ENCODE measurements around the gene FOXO6. TPM values are rescaled to one million over a fixed set of nuclear protein-coding genes. Genes with fewer than 3 reads are reported as not detected.

Gene FOXO6
- total and polyA plus RNA-seq, 2 experiments from 2014 or later, result 0.68 to 4.2 TPM

DNA sequence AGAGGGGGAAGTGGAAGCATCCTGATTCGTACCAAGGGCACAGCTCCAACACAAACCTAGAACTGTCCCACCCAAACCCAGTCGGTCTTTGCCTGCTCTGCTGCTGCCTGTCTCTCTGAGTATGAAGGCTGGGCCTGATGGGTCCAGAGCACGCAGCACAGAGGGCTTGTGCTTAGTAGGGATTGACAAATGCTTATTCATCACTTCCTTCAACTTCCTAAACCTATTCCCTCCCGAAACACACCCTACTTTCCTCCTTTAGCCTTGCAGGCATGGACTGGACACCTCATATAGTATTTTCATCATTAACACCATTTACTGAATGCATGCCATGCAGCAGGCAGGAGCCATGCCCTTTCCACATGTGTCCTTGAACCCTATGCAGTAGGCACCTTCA, 31.3 kb downstream of the FOXO6 start (continued):
- TF ChIP-seq, protein P1, sequence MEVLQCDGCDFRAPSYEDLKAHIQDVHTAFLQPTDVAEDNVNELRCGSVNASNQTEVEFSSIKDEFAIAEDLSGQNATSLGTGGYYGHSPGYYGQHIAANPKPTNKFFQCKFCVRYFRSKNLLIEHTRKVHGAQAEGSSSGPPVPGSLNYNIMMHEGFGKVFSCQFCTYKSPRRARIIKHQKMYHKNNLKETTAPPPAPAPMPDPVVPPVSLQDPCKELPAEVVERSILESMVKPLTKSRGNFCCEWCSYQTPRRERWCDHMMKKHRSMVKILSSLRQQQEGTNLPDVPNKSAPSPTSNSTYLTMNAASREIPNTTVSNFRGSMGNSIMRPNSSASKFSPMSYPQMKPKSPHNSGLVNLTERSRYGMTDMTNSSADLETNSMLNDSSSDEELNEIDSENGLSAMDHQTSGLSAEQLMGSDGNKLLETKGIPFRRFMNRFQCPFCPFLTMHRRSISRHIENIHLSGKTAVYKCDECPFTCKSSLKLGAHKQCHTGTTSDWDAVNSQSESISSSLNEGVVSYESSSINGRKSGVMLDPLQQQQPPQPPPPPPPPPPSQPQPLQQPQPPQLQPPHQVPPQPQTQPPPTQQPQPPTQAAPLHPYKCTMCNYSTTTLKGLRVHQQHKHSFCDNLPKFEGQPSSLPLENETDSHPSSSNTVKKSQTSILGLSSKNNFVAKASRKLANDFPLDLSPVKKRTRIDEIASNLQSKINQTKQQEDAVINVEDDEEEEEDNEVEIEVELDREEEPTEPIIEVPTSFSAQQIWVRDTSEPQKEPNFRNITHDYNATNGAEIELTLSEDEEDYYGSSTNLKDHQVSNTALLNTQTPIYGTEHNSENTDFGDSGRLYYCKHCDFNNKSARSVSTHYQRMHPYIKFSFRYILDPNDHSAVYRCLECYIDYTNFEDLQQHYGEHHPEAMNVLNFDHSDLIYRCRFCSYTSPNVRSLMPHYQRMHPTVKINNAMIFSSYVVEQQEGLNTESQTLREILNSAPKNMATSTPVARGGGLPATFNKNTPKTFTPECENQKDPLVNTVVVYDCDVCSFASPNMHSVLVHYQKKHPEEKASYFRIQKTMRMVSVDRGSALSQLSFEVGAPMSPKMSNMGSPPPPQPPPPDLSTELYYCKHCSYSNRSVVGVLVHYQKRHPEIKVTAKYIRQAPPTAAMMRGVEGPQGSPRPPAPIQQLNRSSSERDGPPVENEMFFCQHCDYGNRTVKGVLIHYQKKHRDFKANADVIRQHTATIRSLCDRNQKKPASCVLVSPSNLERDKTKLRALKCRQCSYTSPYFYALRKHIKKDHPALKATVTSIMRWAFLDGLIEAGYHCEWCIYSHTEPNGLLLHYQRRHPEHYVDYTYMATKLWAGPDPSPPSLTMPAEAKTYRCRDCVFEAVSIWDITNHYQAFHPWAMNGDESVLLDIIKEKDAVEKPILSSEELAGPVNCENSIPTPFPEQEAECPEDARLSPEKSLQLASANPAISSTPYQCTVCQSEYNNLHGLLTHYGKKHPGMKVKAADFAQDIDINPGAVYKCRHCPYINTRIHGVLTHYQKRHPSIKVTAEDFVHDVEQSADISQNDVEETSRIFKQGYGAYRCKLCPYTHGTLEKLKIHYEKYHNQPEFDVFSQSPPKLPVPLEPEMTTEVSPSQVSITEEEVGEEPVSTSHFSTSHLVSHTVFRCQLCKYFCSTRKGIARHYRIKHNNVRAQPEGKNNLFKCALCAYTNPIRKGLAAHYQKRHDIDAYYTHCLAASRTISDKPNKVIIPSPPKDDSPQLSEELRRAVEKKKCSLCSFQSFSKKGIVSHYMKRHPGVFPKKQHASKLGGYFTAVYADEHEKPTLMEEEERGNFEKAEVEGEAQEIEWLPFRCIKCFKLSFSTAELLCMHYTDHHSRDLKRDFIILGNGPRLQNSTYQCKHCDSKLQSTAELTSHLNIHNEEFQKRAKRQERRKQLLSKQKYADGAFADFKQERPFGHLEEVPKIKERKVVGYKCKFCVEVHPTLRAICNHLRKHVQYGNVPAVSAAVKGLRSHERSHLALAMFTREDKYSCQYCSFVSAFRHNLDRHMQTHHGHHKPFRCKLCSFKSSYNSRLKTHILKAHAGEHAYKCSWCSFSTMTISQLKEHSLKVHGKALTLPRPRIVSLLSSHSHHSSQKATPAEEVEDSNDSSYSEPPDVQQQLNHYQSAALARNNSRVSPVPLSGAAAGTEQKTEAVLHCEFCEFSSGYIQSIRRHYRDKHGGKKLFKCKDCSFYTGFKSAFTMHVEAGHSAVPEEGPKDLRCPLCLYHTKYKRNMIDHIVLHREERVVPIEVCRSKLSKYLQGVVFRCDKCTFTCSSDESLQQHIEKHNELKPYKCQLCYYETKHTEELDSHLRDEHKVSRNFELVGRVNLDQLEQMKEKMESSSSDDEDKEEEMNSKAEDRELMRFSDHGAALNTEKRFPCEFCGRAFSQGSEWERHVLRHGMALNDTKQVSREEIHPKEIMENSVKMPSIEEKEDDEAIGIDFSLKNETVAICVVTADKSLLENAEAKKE (CRISPR knock-in tag; IDR thresholded peaks at IDR 0.05), result no peak
- TF ChIP-seq ZNF114 (CRISPR knock-in tag; IDR thresholded peaks at IDR 0.05) (no peak), POLR2AphosphoS5 (IDR thresholded peaks at IDR 0.05; ENCODE audit: low read depth) (no peak)
- TF ChIP-seq, protein P2, sequence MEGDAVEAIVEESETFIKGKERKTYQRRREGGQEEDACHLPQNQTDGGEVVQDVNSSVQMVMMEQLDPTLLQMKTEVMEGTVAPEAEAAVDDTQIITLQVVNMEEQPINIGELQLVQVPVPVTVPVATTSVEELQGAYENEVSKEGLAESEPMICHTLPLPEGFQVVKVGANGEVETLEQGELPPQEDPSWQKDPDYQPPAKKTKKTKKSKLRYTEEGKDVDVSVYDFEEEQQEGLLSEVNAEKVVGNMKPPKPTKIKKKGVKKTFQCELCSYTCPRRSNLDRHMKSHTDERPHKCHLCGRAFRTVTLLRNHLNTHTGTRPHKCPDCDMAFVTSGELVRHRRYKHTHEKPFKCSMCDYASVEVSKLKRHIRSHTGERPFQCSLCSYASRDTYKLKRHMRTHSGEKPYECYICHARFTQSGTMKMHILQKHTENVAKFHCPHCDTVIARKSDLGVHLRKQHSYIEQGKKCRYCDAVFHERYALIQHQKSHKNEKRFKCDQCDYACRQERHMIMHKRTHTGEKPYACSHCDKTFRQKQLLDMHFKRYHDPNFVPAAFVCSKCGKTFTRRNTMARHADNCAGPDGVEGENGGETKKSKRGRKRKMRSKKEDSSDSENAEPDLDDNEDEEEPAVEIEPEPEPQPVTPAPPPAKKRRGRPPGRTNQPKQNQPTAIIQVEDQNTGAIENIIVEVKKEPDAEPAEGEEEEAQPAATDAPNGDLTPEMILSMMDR (conservative IDR thresholded peaks at IDR 0.05; ENCODE audit: low read depth in 2 of 2), result no peak

- no peaks in the 10 kb centered on the region for H3F3A ChIP-seq (replicated peaks; ENCODE audit: low read depth)
- Mint-ChIP-seq H3K4me3 (peak overlapping the region; percentile 50; the same call in 2 of the 3 replicates), H3K27me3 (ENCODE audit: insufficient read depth, low read depth, poor library complexity) (peaks cover 34% of the 10 kb centered on the region), H3K4me1 (peaks cover 57% of the 10 kb centered on the region), H3K36me3 (ENCODE audit: low read depth) (no peaks in the 10 kb centered on the region), H3K9me3 (no peaks in the 10 kb centered on the region), H3K27ac (no peak overlapping the region)
- H3K27ac ChIP-seq (ENCODE audit: low read depth), result no peak overlapping the region
- no peaks in the 10 kb centered on the region for H4K20me1 ChIP-seq (replicated peaks; ENCODE audit: insufficient read depth)
- H3K27me3 ChIP-seq (ENCODE audit: insufficient read depth), result no peaks in the 10 kb centered on the region
- no peaks in the 10 kb centered on the region for H3K36me3 ChIP-seq (ENCODE audit: insufficient read depth)
- no peaks in the 10 kb centered on the region for H3K9me2 ChIP-seq (ENCODE audit: insufficient read depth)
- peak overlapping the region; percentile 97 for H2AFZ ChIP-seq
- H3K4me3 ChIP-seq, result peak overlapping the region; percentile 54; the same call in 1 of the 2 replicates
- peaks cover 33% of the 10 kb centered on the region for H3K4me1 ChIP-seq (ENCODE audit: insufficient read depth)
- H3K79me2 ChIP-seq (replicated peaks; ENCODE audit: insufficient read depth), result no peaks in the 10 kb centered on the region
- DNase-seq (ENCODE audit: low spot score) (no peak), ATAC-seq (no peak)
- peak overlapping the region; percentile 77 for H3K4me2 ChIP-seq
- TF ChIP-seq ZNF114 (CRISPR knock-in tag; IDR thresholded peaks at IDR 0.05), result no peak
- TF ChIP-seq, protein P3, sequence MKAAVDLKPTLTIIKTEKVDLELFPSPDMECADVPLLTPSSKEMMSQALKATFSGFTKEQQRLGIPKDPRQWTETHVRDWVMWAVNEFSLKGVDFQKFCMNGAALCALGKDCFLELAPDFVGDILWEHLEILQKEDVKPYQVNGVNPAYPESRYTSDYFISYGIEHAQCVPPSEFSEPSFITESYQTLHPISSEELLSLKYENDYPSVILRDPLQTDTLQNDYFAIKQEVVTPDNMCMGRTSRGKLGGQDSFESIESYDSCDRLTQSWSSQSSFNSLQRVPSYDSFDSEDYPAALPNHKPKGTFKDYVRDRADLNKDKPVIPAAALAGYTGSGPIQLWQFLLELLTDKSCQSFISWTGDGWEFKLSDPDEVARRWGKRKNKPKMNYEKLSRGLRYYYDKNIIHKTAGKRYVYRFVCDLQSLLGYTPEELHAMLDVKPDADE (IDR thresholded peaks at IDR 0.05), result no peak
- TF ChIP-seq, protein P1 (CRISPR knock-in tag; IDR thresholded peaks at IDR 0.05), result no peak
Measured at GRCh38 chr1:41393716-41394368, 32.6 kb downstream of the FOXO6 start.
